HEK293 (cell line): ENCODE results near the gene SCAMP3.
A peak's percentile ranks its signal among the peaks of the same experiment; 100 is the strongest.

ENCODE experiments used
- IKZF3 ChIP-seq: fragments of 450-650 bp; IDR thresholded peaks from 2 replicates; pipeline ENCODE4 v1.5.0; 2018; ENCODE audit warnings: missing biosample characterization, mild to moderate bottlenecking, missing genetic modification characterization, moderate library complexity
- WT1 ChIP-seq: fragments of 450-650 bp; formaldehyde crosslinking; IDR thresholded peaks from 2 replicates; pipeline ENCODE4 v1.5.1; 2016; ENCODE audit warnings: missing biosample characterization, missing genetic modification characterization
- YY1 ChIP-seq: fragments of 450-650 bp; formaldehyde crosslinking; IDR thresholded peaks from 2 replicates; pipeline ENCODE4 v1.5.1; 2018; ENCODE audit warnings: missing biosample characterization, missing genetic modification characterization
- ZBTB21 ChIP-seq: fragments of 450-650 bp; formaldehyde crosslinking; IDR thresholded peaks from 2 replicates; pipeline ENCODE4 v1.5.1; 2017; ENCODE audit warnings: missing biosample characterization, missing genetic modification characterization
- ZNF112 ChIP-seq: fragments of 450-650 bp; formaldehyde crosslinking; IDR thresholded peaks from 2 replicates; pipeline ENCODE4 v1.5.0; 2017; ENCODE audit warnings: missing biosample characterization, missing genetic modification characterization
- ZNF132 ChIP-seq: fragments of 450-650 bp; formaldehyde crosslinking; IDR thresholded peaks from 2 replicates; pipeline ENCODE4 v1.5.1; 2017; ENCODE audit warnings: missing biosample characterization, missing genetic modification characterization, borderline replicate concordance
- ZNF133 ChIP-seq: fragments of 450-650 bp; formaldehyde crosslinking; IDR thresholded peaks from 2 replicates; pipeline ENCODE4 v1.5.1; 2016; ENCODE audit warnings: missing biosample characterization, missing genetic modification characterization
- ZNF155 ChIP-seq: fragments of 450-650 bp; formaldehyde crosslinking; IDR thresholded peaks from 2 replicates; pipeline ENCODE4 v1.5.1; 2016; ENCODE audit warnings: missing biosample characterization, missing genetic modification characterization
- ZNF169 ChIP-seq: fragments of 450-650 bp; formaldehyde crosslinking; IDR thresholded peaks from 2 replicates; pipeline ENCODE4 v1.5.1; 2016; ENCODE audit warnings: missing biosample characterization, missing genetic modification characterization
- ZNF23 ChIP-seq: fragments of 450-650 bp; formaldehyde crosslinking; IDR thresholded peaks from 2 replicates; pipeline ENCODE4 v1.5.1; 2016; ENCODE audit warnings: missing biosample characterization, missing genetic modification characterization, borderline replicate concordance
- ZNF324 ChIP-seq: fragments of 450-650 bp; formaldehyde crosslinking; IDR thresholded peaks from 2 replicates; pipeline ENCODE4 v1.5.1; 2016; ENCODE audit warnings: missing biosample characterization, missing genetic modification characterization
- ZNF341 ChIP-seq: fragments of 450-650 bp; formaldehyde crosslinking; IDR thresholded peaks from 2 replicates; pipeline ENCODE4; 2016; ENCODE audit warnings: low read depth, missing biosample characterization, missing genetic modification characterization
- ZNF350 ChIP-seq: fragments of 450-650 bp; formaldehyde crosslinking; IDR thresholded peaks from 2 replicates; pipeline ENCODE4 v1.5.0; 2017; ENCODE audit warnings: missing biosample characterization, mild to moderate bottlenecking, missing genetic modification characterization
- ZNF366 ChIP-seq: fragments of 450-650 bp; formaldehyde crosslinking; conservative IDR thresholded peaks from 2 replicates; pipeline ENCODE4 v1.5.1; 2016; ENCODE audit warnings: missing biosample characterization, missing genetic modification characterization
- ZNF37A ChIP-seq: fragments of 450-650 bp; IDR thresholded peaks from 2 replicates; pipeline ENCODE4 v1.5.1; 2018; ENCODE audit warnings: missing biosample characterization, missing genetic modification characterization
- ZNF404 ChIP-seq: fragments of 450-650 bp; formaldehyde crosslinking; IDR thresholded peaks from 2 replicates; pipeline ENCODE4 v1.5.1; 2017; ENCODE audit warnings: missing biosample characterization, missing genetic modification characterization
- ZNF530 ChIP-seq: fragments of 450-650 bp; formaldehyde crosslinking; IDR thresholded peaks from 2 replicates; pipeline ENCODE4 v1.5.1; 2016; ENCODE audit warnings: low read depth, missing biosample characterization, missing genetic modification characterization
- ZNF600 ChIP-seq: fragments of 450-650 bp; formaldehyde crosslinking; IDR thresholded peaks from 2 replicates; pipeline ENCODE4 v1.5.1; 2016; ENCODE audit warnings: missing biosample characterization, missing genetic modification characterization
- ZNF670 ChIP-seq: fragments of 450-650 bp; formaldehyde crosslinking; IDR thresholded peaks from 2 replicates; pipeline ENCODE4 v1.5.1; 2016; ENCODE audit warnings: missing biosample characterization, missing genetic modification characterization, low read depth
- ZNF776 ChIP-seq: fragments of 450-650 bp; formaldehyde crosslinking; IDR thresholded peaks from 2 replicates; pipeline ENCODE4 v1.5.0; 2017; ENCODE audit warnings: missing biosample characterization, missing genetic modification characterization, borderline replicate concordance
- ZNF791 ChIP-seq: fragments of 450-650 bp; formaldehyde crosslinking; IDR thresholded peaks from 2 replicates; pipeline ENCODE4 v1.5.1; 2016; ENCODE audit warnings: missing biosample characterization, missing genetic modification characterization
- ZSCAN23 ChIP-seq: fragments of 450-650 bp; formaldehyde crosslinking; IDR thresholded peaks from 2 replicates; pipeline ENCODE4 v1.5.1; 2016; ENCODE audit warnings: missing biosample characterization, missing genetic modification characterization
- TF ChIP-seq, protein P1 (sequence below): fragments of 450-650 bp; formaldehyde crosslinking; IDR thresholded peaks from 2 replicates; pipeline ENCODE4 v1.5.1; 2016; ENCODE audit warnings: missing biosample characterization, missing genetic modification characterization
- TF ChIP-seq, protein P2 (sequence below): fragments of 450-650 bp; formaldehyde crosslinking; IDR thresholded peaks from 2 replicates; pipeline ENCODE4 v1.5.1; 2016; ENCODE audit warnings: missing biosample characterization, missing genetic modification characterization
- TF ChIP-seq, protein P3 (sequence below): fragments of 450-650 bp; formaldehyde crosslinking; optimal IDR thresholded peaks from 2 replicates; pipeline ENCODE3; 2016; ENCODE audit warnings: missing biosample characterization, mild to moderate bottlenecking, missing genetic modification characterization
- TF ChIP-seq, protein P4 (sequence below): fragments of 450-650 bp; formaldehyde crosslinking; IDR thresholded peaks from 2 replicates; pipeline ENCODE4 v1.5.1; 2016; ENCODE audit warnings: missing biosample characterization, missing genetic modification characterization
- TF ChIP-seq, protein P5 (sequence below): fragments of 450-650 bp; formaldehyde crosslinking; IDR thresholded peaks from 2 replicates; pipeline ENCODE4 v1.5.0; 2017; ENCODE audit warnings: missing biosample characterization, missing genetic modification characterization, borderline replicate concordance
- TF ChIP-seq, protein P6 (sequence below): fragments of 450-650 bp; formaldehyde crosslinking; IDR thresholded peaks from 2 replicates; pipeline ENCODE4 v1.5.1; 2016; ENCODE audit warnings: missing biosample characterization, missing genetic modification characterization

SCAMP3 gene

DNA sequence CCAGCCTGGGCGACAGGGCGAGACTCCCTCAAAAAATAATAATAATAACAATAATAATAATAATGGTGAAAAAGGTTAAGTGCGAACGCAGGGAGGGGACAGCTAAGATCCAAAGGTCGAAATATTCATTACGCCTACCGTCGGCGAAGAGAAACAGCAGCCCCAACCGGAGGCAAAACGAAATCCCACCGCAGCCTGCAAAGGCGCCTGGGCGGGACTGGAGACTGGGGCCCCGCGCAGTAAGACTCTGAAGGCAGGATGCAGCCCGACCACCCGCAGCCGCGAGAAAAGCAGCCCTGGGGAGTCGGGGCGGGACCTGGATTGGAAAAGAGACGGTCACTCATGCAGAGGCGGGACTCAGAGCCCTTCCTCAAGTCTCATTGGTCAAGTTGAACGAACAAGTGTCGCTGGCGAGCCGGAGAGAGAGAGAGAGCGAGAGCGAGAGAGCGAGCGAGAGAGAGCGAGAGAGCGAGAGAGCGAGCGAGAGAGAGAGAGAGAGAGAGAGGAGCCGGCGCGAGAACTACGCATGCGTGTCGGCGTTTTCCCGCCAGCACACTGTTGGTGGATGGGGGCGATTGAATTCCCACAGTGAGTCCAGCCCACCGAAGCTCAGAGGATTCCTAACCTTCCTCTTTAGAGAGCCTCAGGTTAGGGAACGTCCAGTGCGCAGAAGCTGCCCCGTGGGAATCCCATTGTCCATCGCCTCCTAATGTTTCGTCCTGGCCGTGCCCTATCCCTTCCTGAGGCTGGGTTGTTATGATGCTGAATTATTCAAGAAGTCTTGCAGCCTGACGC, 17.6 kb downstream of the SCAMP3 start (continued):
- TF ChIP-seq, protein P1, sequence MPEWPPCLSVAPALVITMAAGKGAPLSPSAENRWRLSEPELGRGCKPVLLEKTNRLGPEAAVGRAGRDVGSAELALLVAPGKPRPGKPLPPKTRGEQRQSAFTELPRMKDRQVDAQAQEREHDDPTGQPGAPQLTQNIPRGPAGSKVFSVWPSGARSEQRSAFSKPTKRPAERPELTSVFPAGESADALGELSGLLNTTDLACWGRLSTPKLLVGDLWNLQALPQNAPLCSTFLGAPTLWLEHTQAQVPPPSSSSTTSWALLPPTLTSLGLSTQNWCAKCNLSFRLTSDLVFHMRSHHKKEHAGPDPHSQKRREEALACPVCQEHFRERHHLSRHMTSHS (tag by site-specific recombination): peak; percentile 96
- TF ChIP-seq, protein P2, sequence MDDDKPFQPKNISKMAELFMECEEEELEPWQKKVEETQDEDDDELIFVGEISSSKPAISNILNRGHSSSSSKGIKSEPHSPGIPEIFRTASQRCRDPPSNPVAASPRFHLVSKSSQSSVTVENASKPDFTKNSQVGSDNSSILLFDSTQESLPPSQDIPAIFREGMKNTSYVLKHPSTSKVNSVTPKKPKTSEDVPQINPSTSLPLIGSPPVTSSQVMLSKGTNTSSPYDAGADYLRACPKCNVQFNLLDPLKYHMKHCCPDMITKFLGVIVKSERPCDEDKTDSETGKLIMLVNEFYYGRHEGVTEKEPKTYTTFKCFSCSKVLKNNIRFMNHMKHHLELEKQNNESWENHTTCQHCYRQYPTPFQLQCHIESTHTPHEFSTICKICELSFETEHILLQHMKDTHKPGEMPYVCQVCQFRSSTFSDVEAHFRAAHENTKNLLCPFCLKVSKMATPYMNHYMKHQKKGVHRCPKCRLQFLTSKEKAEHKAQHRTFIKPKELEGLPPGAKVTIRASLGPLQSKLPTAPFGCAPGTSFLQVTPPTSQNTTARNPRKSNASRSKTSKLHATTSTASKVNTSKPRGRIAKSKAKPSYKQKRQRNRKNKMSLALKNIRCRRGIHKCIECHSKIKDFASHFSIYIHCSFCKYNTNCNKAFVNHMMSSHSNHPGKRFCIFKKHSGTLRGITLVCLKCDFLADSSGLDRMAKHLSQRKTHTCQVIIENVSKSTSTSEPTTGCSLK (tag by site-specific recombination): no peak
- no peak for TF ChIP-seq ZNF776 (tag by site-specific recombination)
- TF ChIP-seq IKZF3 (tag by site-specific recombination): peak; percentile 98
- peak; percentile 90; the same call in 1 of the 2 replicates for TF ChIP-seq ZNF530 (tag by site-specific recombination)
- peak; percentile 96 for TF ChIP-seq ZNF155 (tag by site-specific recombination)
- peak; percentile 92 for TF ChIP-seq YY1 (tag by site-specific recombination)
- TF ChIP-seq, protein P3, sequence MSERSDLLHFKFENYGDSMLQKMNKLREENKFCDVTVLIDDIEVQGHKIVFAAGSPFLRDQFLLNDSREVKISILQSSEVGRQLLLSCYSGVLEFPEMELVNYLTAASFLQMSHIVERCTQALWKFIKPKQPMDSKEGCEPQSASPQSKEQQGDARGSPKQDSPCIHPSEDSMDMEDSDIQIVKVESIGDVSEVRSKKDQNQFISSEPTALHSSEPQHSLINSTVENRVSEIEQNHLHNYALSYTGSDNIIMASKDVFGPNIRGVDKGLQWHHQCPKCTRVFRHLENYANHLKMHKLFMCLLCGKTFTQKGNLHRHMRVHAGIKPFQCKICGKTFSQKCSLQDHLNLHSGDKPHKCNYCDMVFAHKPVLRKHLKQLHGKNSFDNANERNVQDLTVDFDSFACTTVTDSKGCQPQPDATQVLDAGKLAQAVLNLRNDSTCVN: peak; percentile 97
- TF ChIP-seq ZNF132 (tag by site-specific recombination): no peak
- TF ChIP-seq ZNF23 (tag by site-specific recombination): peak; percentile 89
- TF ChIP-seq ZNF341 (tag by site-specific recombination): peak; percentile 81
- TF ChIP-seq ZNF366 (tag by site-specific recombination): peak; percentile 100
- TF ChIP-seq, protein P4, sequence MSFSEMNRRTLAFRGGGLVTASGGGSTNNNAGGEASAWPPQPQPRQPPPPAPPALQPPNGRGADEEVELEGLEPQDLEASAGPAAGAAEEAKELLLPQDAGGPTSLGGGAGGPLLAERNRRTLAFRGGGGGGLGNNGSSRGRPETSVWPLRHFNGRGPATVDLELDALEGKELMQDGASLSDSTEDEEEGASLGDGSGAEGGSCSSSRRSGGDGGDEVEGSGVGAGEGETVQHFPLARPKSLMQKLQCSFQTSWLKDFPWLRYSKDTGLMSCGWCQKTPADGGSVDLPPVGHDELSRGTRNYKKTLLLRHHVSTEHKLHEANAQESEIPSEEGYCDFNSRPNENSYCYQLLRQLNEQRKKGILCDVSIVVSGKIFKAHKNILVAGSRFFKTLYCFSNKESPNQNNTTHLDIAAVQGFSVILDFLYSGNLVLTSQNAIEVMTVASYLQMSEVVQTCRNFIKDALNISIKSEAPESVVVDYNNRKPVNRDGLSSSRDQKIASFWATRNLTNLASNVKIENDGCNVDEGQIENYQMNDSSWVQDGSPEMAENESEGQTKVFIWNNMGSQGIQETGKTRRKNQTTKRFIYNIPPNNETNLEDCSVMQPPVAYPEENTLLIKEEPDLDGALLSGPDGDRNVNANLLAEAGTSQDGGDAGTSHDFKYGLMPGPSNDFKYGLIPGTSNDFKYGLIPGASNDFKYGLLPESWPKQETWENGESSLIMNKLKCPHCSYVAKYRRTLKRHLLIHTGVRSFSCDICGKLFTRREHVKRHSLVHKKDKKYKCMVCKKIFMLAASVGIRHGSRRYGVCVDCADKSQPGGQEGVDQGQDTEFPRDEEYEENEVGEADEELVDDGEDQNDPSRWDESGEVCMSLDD (tag by site-specific recombination): peak; percentile 97
- TF ChIP-seq, protein P5, sequence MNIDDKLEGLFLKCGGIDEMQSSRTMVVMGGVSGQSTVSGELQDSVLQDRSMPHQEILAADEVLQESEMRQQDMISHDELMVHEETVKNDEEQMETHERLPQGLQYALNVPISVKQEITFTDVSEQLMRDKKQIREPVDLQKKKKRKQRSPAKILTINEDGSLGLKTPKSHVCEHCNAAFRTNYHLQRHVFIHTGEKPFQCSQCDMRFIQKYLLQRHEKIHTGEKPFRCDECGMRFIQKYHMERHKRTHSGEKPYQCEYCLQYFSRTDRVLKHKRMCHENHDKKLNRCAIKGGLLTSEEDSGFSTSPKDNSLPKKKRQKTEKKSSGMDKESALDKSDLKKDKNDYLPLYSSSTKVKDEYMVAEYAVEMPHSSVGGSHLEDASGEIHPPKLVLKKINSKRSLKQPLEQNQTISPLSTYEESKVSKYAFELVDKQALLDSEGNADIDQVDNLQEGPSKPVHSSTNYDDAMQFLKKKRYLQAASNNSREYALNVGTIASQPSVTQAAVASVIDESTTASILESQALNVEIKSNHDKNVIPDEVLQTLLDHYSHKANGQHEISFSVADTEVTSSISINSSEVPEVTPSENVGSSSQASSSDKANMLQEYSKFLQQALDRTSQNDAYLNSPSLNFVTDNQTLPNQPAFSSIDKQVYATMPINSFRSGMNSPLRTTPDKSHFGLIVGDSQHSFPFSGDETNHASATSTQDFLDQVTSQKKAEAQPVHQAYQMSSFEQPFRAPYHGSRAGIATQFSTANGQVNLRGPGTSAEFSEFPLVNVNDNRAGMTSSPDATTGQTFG (tag by site-specific recombination): peak; percentile 100
- TF ChIP-seq ZNF133: peak; percentile 74
- TF ChIP-seq ZNF112 (tag by site-specific recombination): no peak
- TF ChIP-seq ZSCAN23 (tag by site-specific recombination): peak; percentile 100
- TF ChIP-seq, protein P6, sequence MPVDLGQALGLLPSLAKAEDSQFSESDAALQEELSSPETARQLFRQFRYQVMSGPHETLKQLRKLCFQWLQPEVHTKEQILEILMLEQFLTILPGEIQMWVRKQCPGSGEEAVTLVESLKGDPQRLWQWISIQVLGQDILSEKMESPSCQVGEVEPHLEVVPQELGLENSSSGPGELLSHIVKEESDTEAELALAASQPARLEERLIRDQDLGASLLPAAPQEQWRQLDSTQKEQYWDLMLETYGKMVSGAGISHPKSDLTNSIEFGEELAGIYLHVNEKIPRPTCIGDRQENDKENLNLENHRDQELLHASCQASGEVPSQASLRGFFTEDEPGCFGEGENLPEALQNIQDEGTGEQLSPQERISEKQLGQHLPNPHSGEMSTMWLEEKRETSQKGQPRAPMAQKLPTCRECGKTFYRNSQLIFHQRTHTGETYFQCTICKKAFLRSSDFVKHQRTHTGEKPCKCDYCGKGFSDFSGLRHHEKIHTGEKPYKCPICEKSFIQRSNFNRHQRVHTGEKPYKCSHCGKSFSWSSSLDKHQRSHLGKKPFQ (tag by site-specific recombination): peak; percentile 97
- TF ChIP-seq ZNF169 (tag by site-specific recombination): peak; percentile 94
- TF ChIP-seq ZNF600: peak; percentile 90
- 0 out of 2 replicates have a peak, but pooled peaks have one; percentile 78 for TF ChIP-seq ZNF404 (tag by site-specific recombination)
- TF ChIP-seq ZBTB21 (tag by site-specific recombination): peak; percentile 98
- TF ChIP-seq ZNF791 (tag by site-specific recombination): peak; percentile 85; the same call in 1 of the 2 replicates
- no peak for TF ChIP-seq ZNF37A
- TF ChIP-seq ZNF350 (tag by site-specific recombination): no peak
- peak; percentile 88 for TF ChIP-seq WT1
- peak; percentile 100 for TF ChIP-seq ZNF324
- TF ChIP-seq ZNF670: no peak; the same call in 1 of the 2 replicates
